ENCODE measurements around the gene TSNAX.
"Not testable (repeated sequence)": the region's sequence is repeated elsewhere in the genome, so short reads cannot be mapped to it uniquely, and the experiment has no call there.

Gene TSNAX

GRCh38 chr1:231558708-231559185 lies 30.3 kb downstream of the TSNAX start:
- no peak overlapping the region for H3K4me3 ChIP-seq (ENCODE audit: low read depth, low read length)

- no peak overlapping the region for H3K4me3 ChIP-seq (ENCODE audit: low read depth, low read length)
These were observed 33.3 kb downstream of the TSNAX start for GRCh38 chr1:231561647-231562383.

- no peak overlapping the region for H3K4me3 ChIP-seq (ENCODE audit: low read depth, low read length)
These were observed 34.8 kb downstream of the TSNAX start for GRCh38 chr1:231563247-231563646.

GRCh38 chr1:231564373-231564772 lies 35.9 kb downstream of the TSNAX start:
- no peak overlapping the region for H3K4me3 ChIP-seq (ENCODE audit: low read depth, low read length)

GRCh38 chr1:231566496-231566895 lies 38.0 kb downstream of the TSNAX start:
- no peak overlapping the region for H3K4me3 ChIP-seq (ENCODE audit: low read depth, low read length)

- H3K4me3 ChIP-seq (ENCODE audit: low read depth, low read length): not testable (repeated sequence)
These were observed 41.8 kb downstream of the TSNAX start for GRCh38 chr1:231570262-231570661.

- no peak overlapping the region for H3K4me3 ChIP-seq (ENCODE audit: low read depth, low read length)
These were observed 43.4 kb downstream of the TSNAX start for GRCh38 chr1:231571904-231572303.

- H3K4me3 ChIP-seq (ENCODE audit: low read depth, low read length): no peak overlapping the region
These were observed 47.0 kb downstream of the TSNAX start for GRCh38 chr1:231575472-231575871.

- no peak overlapping the region for H3K4me3 ChIP-seq (ENCODE audit: low read depth, low read length)
These were observed 48.6 kb downstream of the TSNAX start for GRCh38 chr1:231576804-231577718.

GRCh38 chr1:231580874-231581273 lies 52.4 kb downstream of the TSNAX start:
- H3K4me3 ChIP-seq (ENCODE audit: low read depth, low read length): no peak overlapping the region

- no peak overlapping the region for H3K4me3 ChIP-seq (ENCODE audit: low read depth, low read length)
These were observed 53.4 kb downstream of the TSNAX start for GRCh38 chr1:231581859-231582258.

GRCh38 chr1:231583376-231583775 lies 54.9 kb downstream of the TSNAX start:
- H3K4me3 ChIP-seq (ENCODE audit: low read depth, low read length): no peak overlapping the region

GRCh38 chr1:231584117-231584516 lies 55.6 kb downstream of the TSNAX start:
- H3K4me3 ChIP-seq (ENCODE audit: low read depth, low read length): no peak overlapping the region

- no peak overlapping the region for H3K4me3 ChIP-seq (ENCODE audit: low read depth, low read length)
These were observed 56.5 kb downstream of the TSNAX start for GRCh38 chr1:231584921-231585320.

- H3K4me3 ChIP-seq (ENCODE audit: low read depth, low read length): no peak overlapping the region
These were observed 62.2 kb downstream of the TSNAX start for GRCh38 chr1:231590453-231591198.

GRCh38 chr1:231591466-231591865 lies 63.0 kb downstream of the TSNAX start:
- H3K4me3 ChIP-seq (ENCODE audit: low read depth, low read length): no peak overlapping the region

GRCh38 chr1:231592809-231593208 lies 64.3 kb downstream of the TSNAX start:
- no peak overlapping the region for H3K4me3 ChIP-seq (ENCODE audit: low read depth, low read length)

- not testable (repeated sequence) for H3K4me3 ChIP-seq (ENCODE audit: low read depth, low read length)
These were observed 64.8 kb downstream of the TSNAX start for GRCh38 chr1:231593264-231593663.

- no peak overlapping the region for H3K4me3 ChIP-seq (ENCODE audit: low read depth, low read length)
These were observed 65.7 kb downstream of the TSNAX start for GRCh38 chr1:231594123-231594522.

- H3K4me3 ChIP-seq (ENCODE audit: low read depth, low read length): no peak overlapping the region
These were observed 66.3 kb downstream of the TSNAX start for GRCh38 chr1:231594749-231595148.

GRCh38 chr1:231596337-231596791 lies 67.9 kb downstream of the TSNAX start:
- H3K4me3 ChIP-seq (ENCODE audit: low read depth, low read length): no peak overlapping the region

Data from iPS-11a (cell line).